Omental fat pad (tissue), 4 donors: ENCODE measurements around the gene MTARC2. TPM values are rescaled to one million over a fixed set of nuclear protein-coding genes. Genes with fewer than 3 reads are reported as not detected.
A peak's percentile ranks its signal among the peaks of the same experiment; 100 is the strongest.

Experiments
- ATAC-seq: fragments of 150-250 bp; one replicate; pipeline ENCODE4 v1.9.1; 2016; ENCODE audit warnings: mild to moderate bottlenecking, moderate library complexity; ENCODE audit not compliant: low FRiP score
- DNase-seq: peaks from one replicate; pipeline ENCODE4 v3.0.0-alpha.2; 2019; ENCODE audit warnings: low spot score
- total RNA-seq, 4 donors: library from RNA; depleted of rRNA; stranded (reverse); fragments of >200 nt; gene quantifications; one replicate each; pipeline ENCODE4 v1.1.0, GENCODE V29; 2016
- TF ChIP-seq, protein P1 (sequence below), 3 donors: fragments of 450-650 bp; IDR thresholded peaks; one replicate each; pipeline ENCODE4 v1.5.1; 2016 to 2017; ENCODE audit warnings: antibody characterized with exemption in 3 of 3, mild to moderate bottlenecking in 3 of 3, moderate library complexity in 2 of 3

Gene MTARC2
- total RNA-seq, 4 donors from 2014 or later, result 15.7 to 31.6 (median 26.7) TPM

DNA sequence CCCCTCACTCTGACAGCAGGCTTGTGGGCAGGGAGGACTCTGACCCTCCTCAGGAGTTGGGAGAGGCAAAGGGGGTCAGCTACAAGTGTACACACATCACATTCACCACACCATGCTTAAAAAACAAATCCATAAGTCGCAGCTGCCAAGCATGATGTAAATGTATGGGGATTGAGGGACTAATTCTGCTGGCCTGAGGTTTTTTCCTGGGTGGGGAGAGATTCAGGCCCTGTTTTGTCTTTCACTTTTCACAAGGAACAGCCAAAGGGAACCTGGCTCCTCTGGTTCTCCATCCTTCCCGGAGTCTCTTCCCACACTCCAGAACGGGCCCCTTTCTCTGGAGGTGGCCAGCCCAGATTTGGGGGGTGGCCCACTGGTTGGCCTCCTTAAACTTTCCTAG lies 1.3 kb upstream of the MTARC2 start:
- DNase-seq, result no peak
- TF ChIP-seq, protein P1, sequence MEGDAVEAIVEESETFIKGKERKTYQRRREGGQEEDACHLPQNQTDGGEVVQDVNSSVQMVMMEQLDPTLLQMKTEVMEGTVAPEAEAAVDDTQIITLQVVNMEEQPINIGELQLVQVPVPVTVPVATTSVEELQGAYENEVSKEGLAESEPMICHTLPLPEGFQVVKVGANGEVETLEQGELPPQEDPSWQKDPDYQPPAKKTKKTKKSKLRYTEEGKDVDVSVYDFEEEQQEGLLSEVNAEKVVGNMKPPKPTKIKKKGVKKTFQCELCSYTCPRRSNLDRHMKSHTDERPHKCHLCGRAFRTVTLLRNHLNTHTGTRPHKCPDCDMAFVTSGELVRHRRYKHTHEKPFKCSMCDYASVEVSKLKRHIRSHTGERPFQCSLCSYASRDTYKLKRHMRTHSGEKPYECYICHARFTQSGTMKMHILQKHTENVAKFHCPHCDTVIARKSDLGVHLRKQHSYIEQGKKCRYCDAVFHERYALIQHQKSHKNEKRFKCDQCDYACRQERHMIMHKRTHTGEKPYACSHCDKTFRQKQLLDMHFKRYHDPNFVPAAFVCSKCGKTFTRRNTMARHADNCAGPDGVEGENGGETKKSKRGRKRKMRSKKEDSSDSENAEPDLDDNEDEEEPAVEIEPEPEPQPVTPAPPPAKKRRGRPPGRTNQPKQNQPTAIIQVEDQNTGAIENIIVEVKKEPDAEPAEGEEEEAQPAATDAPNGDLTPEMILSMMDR (IDR thresholded peaks at IDR 0.05), result no peak
- ATAC-seq, result no peak

DNA sequence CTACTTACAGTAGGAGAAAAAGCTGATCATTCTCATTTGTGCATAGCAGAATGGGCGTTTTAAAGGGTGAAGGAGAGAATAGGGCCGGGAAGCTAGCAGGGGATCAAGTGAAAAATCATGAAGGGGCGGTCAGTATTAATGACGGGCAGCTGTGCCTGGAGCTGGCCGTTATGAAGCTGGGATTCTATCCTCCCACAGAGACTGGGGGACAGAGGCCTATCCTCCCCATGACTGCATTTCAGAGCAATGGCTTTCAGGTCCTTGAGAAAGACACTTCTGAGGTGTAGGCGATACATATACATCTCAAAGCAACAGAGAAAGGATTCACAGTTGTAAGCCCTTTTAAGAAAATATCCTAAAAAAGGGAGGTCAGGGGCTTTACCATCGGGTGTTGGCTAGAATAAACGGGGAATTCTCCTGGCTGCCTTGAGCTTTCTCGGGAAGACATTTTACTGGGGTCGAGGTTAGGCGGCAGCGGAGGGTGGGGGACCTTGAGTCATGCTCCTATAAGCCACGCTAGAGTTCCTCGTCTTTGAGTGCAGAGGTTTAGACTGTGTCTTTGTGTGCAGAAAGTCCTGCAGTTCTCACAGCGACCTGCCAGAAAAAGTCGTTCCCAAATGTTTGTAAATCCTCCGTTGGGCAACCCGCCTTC lies 559 bp upstream of the MTARC2 start:
- DNase-seq, result no peak
- ATAC-seq, result peak; percentile 24
- TF ChIP-seq, protein P1 (IDR thresholded peaks at IDR 0.05), result no peak

DNA sequence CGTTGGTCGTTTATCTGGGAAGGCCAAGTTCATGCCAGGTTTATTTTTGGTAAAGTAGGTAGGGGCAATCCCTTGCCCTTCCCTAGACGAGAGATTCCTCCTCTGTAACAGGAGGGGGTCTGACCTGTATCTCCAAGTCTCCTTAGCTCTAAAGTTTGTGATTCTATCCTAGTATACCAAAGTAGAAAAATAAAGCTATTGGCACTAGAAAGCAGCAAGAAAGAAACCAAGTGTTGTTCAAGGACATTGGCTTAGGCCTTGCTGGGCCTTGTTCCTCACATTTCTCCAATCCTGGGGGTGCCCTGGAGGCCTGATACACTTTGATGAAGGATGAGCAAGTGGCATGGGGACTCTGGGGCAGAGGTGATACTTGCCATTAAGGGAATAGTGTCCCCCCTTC lies 814 bp downstream of the MTARC2 start:
- DNase-seq (no peak), ATAC-seq (no peak)
- TF ChIP-seq, protein P1 (IDR thresholded peaks at IDR 0.05), result no peak

DNA sequence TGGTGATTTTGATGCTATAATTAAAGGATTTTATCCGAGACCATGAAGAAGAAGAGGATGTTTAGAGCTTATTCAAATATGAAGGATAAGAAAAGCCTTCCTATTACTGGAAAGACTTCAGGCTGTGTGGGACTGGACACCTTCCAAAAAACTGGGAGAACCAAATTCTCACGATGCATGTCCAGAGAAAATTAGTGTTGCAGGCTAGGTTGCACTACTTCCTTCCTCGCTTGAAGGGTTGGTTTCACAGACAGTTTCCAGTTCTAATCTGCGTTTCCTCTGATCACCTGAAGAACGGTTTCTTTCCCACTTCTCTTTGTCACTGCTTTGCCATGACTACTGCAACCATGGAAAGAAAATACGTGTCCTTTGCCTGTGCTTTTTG lies 2.0 kb downstream of the MTARC2 start:
- DNase-seq, result no peak

DNA sequence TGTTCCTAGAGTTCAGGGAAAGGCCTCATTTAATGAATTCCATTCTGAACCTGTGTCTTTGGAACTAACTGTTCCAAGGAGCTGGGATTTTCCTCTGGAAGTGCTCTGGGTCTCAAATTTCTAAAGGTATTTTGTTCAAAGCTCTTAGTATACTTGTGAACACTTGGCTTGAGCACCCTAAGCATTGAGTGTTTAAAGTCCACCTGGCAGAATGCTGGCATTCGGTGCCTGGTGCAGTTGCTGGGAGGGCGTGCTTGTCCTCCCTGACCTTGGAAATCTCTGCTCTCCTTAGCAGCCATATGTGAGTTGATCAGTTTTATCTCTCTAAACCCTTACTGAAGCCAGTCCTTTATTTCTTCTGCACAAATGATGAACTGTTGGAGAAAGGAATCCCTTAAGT lies 3.0 kb downstream of the MTARC2 start:
- DNase-seq (no peak), ATAC-seq (no peak)
- TF ChIP-seq, protein P1 (IDR thresholded peaks at IDR 0.05), result no peak

More for the DNA sequence above, 2.0 kb downstream of the MTARC2 start:
- ATAC-seq, result no peak
- TF ChIP-seq, protein P1 (IDR thresholded peaks at IDR 0.05), result no peak

DNA sequence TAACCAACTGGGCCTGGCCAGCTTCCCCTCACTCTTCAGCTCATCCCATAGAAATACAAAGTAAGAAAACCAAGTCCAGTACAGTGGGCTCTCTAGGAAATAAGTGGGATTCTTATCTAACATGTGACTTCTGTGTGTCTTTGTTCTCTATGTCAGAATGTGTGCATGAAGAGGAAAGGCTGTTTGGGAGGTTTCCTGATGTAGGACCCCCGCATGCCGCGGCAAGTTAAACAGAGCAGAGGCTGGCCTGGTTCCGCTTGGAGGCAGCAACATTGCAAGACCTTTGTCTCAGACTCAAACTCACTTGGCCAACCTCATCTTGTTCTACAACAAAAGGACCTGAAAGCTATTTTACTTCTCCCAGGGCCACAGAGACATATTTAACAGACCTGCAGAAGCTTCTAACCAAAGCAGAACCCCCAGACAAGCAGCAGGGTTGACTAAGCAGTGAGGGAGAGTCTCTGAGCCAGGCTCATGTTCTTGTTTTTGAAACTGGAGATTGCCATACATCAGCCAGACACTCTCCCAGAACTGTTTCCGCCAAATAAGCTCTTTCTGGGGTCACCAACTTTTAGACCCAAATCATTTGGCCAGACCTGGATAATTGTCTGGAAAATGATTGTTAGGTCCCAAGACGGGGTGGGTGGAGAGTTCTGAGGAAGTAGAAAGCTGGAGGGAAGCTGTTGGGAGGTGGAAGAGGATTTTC lies 6.2 kb downstream of the MTARC2 start:
- ATAC-seq (no peak), DNase-seq (no peak)
- TF ChIP-seq, protein P1 (IDR thresholded peaks at IDR 0.05), result no peak

DNA sequence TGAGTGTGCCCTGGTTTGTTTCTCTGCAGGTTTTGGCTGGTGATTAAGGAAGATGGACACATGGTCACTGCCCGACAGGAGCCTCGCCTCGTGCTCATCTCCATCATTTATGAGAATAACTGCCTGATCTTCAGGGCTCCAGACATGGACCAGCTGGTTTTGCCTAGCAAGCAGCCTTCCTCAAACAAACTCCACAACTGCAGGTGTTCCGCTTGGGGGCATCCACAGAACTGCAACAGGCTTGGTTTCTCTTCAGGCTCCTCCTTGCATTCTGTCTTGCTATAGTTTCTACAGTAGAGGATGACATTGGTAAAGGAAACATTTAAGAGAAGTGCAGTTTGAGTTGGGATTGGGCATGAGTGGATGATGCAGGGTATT lies 6.8 kb downstream of the MTARC2 start:
- DNase-seq, result no peak
- TF ChIP-seq, protein P1 (IDR thresholded peaks at IDR 0.05), result no peak

More for the DNA sequence above, 6.8 kb downstream of the MTARC2 start:
- no peak for ATAC-seq
